Stomach smooth muscle (tissue), 2 donors: ENCODE data around the gene HOTAIR.

Experiments
- H3K27ac ChIP-seq: one replicate; pipeline ENCODE4 v1.7.0; 2013; ENCODE audit warnings: mild to moderate bottlenecking, low read length, inconsistent platforms
- H3K27me3 ChIP-seq, 2 donors: one replicate each; pipeline ENCODE4 v1.7.0; 2013; ENCODE audit warnings: low read length in 2 of 2; ENCODE audit not compliant: insufficient read depth in 2 of 2, control insufficient read depth in 1 of 2
- H3K36me3 ChIP-seq, 2 donors: one replicate each; pipeline ENCODE4 v1.7.0; 2013; ENCODE audit warnings: low read length in 2 of 2; ENCODE audit not compliant: control insufficient read depth in 2 of 2, insufficient read depth in 2 of 2
- H3K4me1 ChIP-seq: one replicate; pipeline ENCODE4 v1.7.0; 2013; ENCODE audit warnings: low read length; ENCODE audit not compliant: control insufficient read depth, insufficient read depth
- H3K4me3 ChIP-seq, 2 donors: one replicate each; pipeline ENCODE4 v1.7.0; 2013; ENCODE audit warnings: low read length in 2 of 2
- H3K9ac ChIP-seq, 2 donors: one replicate each; pipeline ENCODE4 v1.7.0; 2013; ENCODE audit warnings: low read length in 2 of 2, mild to moderate bottlenecking in 1 of 2
- H3K9me3 ChIP-seq, 2 donors: one replicate each; pipeline ENCODE4 v1.7.0; 2013; ENCODE audit warnings: low read length in 2 of 2; ENCODE audit not compliant: control insufficient read depth in 2 of 2
- donor health status: healthy.
- donor health status: Pancreatic carcinoma.

HOTAIR gene

GRCh38 chr12:54010053-54010971 lies 35.6 kb upstream of the HOTAIR start:
- Histone ChIP-seq H3K27ac (no peak overlapping the region), H3K4me1 (peaks cover 16% of the 10 kb centered on the region), H3K27me3 (peaks cover 84 to 95% of the 10 kb centered on the region in 2 donors), H3K4me3 (no peak overlapping the region), H3K9ac (no peak overlapping the region), H3K9me3 (no peaks in the 10 kb centered on the region), H3K36me3 (no peaks in the 10 kb centered on the region)

- Histone ChIP-seq H3K9me3 (no peaks in the 10 kb centered on the region), H3K9ac (no peak overlapping the region), H3K27me3 (peaks cover 84 to 95% of the 10 kb centered on the region in 2 donors), H3K4me3 (peak overlapping the region; percentile 31 to 52), H3K27ac (no peak overlapping the region), H3K36me3 (no peaks in the 10 kb centered on the region), H3K4me1 (peaks cover 14% of the 10 kb centered on the region)
Observed at GRCh38 chr12:54009171-54010052, 34.7 kb upstream of the HOTAIR start.

GRCh38 chr12:54008260-54008552 lies 33.5 kb upstream of the HOTAIR start:
- peaks cover 13% of the 10 kb centered on the region for H3K4me1 ChIP-seq
- peaks cover 83 to 93% of the 10 kb centered on the region in 2 donors for H3K27me3 ChIP-seq
- H3K36me3 ChIP-seq: no peaks in the 10 kb centered on the region
- no peak overlapping the region for H3K4me3 ChIP-seq
- no peak overlapping the region for H3K9ac ChIP-seq
- H3K27ac ChIP-seq: no peak overlapping the region
- no peaks in the 10 kb centered on the region for H3K9me3 ChIP-seq

GRCh38 chr12:54007538-54008259 lies 32.9 kb upstream of the HOTAIR start:
- H3K9ac ChIP-seq: no peak overlapping the region
- peaks cover 13% of the 10 kb centered on the region for H3K4me1 ChIP-seq
- H3K9me3 ChIP-seq: no peaks in the 10 kb centered on the region
- H3K27me3 ChIP-seq: peaks cover 81 to 91% of the 10 kb centered on the region in 2 donors
- no peak overlapping the region for H3K27ac ChIP-seq
- H3K4me3 ChIP-seq: no peak overlapping the region
- no peaks in the 10 kb centered on the region for H3K36me3 ChIP-seq

GRCh38 chr12:54006559-54007220 lies 31.9 kb upstream of the HOTAIR start:
- H3K4me1 ChIP-seq: peaks cover 13% of the 10 kb centered on the region
- H3K9me3 ChIP-seq: no peaks in the 10 kb centered on the region
- no peaks in the 10 kb centered on the region for H3K36me3 ChIP-seq
- H3K27me3 ChIP-seq: peaks cover 84 to 94% of the 10 kb centered on the region in 2 donors
- H3K9ac ChIP-seq: no peak overlapping the region
- peak overlapping the region; percentile 43 to 62 for H3K4me3 ChIP-seq
- no peak overlapping the region for H3K27ac ChIP-seq

- no peaks in the 10 kb centered on the region for H3K9me3 ChIP-seq
- H3K4me1 ChIP-seq: peaks cover 11% of the 10 kb centered on the region
- H3K36me3 ChIP-seq: no peaks in the 10 kb centered on the region
- no peak overlapping the region for H3K27ac ChIP-seq
- H3K9ac ChIP-seq: no peak overlapping the region
- H3K27me3 ChIP-seq: peaks cover 86 to 94% of the 10 kb centered on the region in 2 donors
- peak overlapping the region; percentile 43 to 62 for H3K4me3 ChIP-seq
Observed at GRCh38 chr12:54005853-54006558, 31.3 kb upstream of the HOTAIR start.

- H3K4me3 ChIP-seq: no peak overlapping the region
- H3K9ac ChIP-seq: no peak overlapping the region
- no peak overlapping the region for H3K27ac ChIP-seq
Observed at GRCh38 chr12:54005531-54005852, 30.7 kb upstream of the HOTAIR start.

GRCh38 chr12:54004841-54005530 lies 30.2 kb upstream of the HOTAIR start:
- Histone ChIP-seq H3K27me3 (peaks cover 85 to 94% of the 10 kb centered on the region in 2 donors), H3K36me3 (no peaks in the 10 kb centered on the region), H3K4me1 (peaks cover 18% of the 10 kb centered on the region), H3K9ac (no peak overlapping the region), H3K9me3 (no peaks in the 10 kb centered on the region), H3K27ac (no peak overlapping the region), H3K4me3 (no peak overlapping the region)

More at GRCh38 chr12:54005531-54005852, 30.7 kb upstream of the HOTAIR start:
- H3K36me3 ChIP-seq: no peaks in the 10 kb centered on the region
- no peaks in the 10 kb centered on the region for H3K9me3 ChIP-seq
- peaks cover 86 to 94% of the 10 kb centered on the region in 2 donors for H3K27me3 ChIP-seq
- H3K4me1 ChIP-seq: peaks cover 13% of the 10 kb centered on the region

GRCh38 chr12:54004063-54004840 lies 29.5 kb upstream of the HOTAIR start:
- no peaks in the 10 kb centered on the region for H3K36me3 ChIP-seq
- peaks cover 18% of the 10 kb centered on the region for H3K4me1 ChIP-seq
- H3K4me3 ChIP-seq: no peak overlapping the region
- peaks cover 84 to 92% of the 10 kb centered on the region in 2 donors for H3K27me3 ChIP-seq
- H3K27ac ChIP-seq: no peak overlapping the region
- H3K9me3 ChIP-seq: no peaks in the 10 kb centered on the region
- no peak overlapping the region for H3K9ac ChIP-seq
